SK-N-MC (cell line): Measurements from ENCODE around the gene ZAR1L.

Source experiments
- EZH2 ChIP-seq: fragments of 200-600 bp; sonication (generic); IDR thresholded peaks from one replicate; pipeline ENCODE4 v1.6.1; 2017; ENCODE audit warnings: antibody characterized with exemption
- POLR2AphosphoS5 ChIP-seq: IDR thresholded peaks from 2 replicates; pipeline ENCODE4 v1.6.1; 2012; ENCODE audit warnings: mild to moderate bottlenecking, low read depth, low read length, borderline replicate concordance

- TF ChIP-seq EZH2 (no peak), POLR2AphosphoS5 (no peak)
Measured at GRCh38 chr13:32253911-32254399, 61.2 kb downstream of the ZAR1L start.
